GM12874 (cell line): Measurements from ENCODE around the gene GARIN3.

Experiments used
- CTCF ChIP-seq: IDR thresholded peaks from 2 replicates; pipeline ENCODE4 v1.5.1; 2011; ENCODE audit warnings: low read depth, mild to moderate bottlenecking, control low read depth, low read length, moderate library complexity; ENCODE audit not compliant: insufficient read depth

GARIN3 gene

GRCh38 chr5:157137691-157138090 is 28.4 kb downstream of the GARIN3 start:
- no peak for TF ChIP-seq CTCF

- no peak for TF ChIP-seq CTCF
Observed at GRCh38 chr5:157132281-157132612, 33.8 kb downstream of the GARIN3 start.

GRCh38 chr5:157130925-157131324 is 35.1 kb downstream of the GARIN3 start:
- no peak for TF ChIP-seq CTCF

- TF ChIP-seq CTCF, result no peak
Observed at GRCh38 chr5:157121709-157122108, 44.4 kb downstream of the GARIN3 start.

- TF ChIP-seq CTCF, result no peak
Observed at GRCh38 chr5:157120102-157120501, 46.0 kb downstream of the GARIN3 start.

- no peak for TF ChIP-seq CTCF
Observed at GRCh38 chr5:157116483-157116954, 49.5 kb downstream of the GARIN3 start.

- TF ChIP-seq CTCF, result no peak
Observed at GRCh38 chr5:157115502-157115901, 50.6 kb downstream of the GARIN3 start.

- no peak for TF ChIP-seq CTCF
Observed at GRCh38 chr5:157115012-157115411, 51.1 kb downstream of the GARIN3 start.
